Measurements from ENCODE around the gene CYTL1. TPM values are rescaled to one million over a fixed set of nuclear protein-coding genes. Genes with fewer than 3 reads are reported as not detected.

Gene CYTL1
- total and polyA plus RNA-seq, 2 of the 4 experiments (the other 2 are of a cell fraction), result 1.3 to 7.4 TPM

DNA sequence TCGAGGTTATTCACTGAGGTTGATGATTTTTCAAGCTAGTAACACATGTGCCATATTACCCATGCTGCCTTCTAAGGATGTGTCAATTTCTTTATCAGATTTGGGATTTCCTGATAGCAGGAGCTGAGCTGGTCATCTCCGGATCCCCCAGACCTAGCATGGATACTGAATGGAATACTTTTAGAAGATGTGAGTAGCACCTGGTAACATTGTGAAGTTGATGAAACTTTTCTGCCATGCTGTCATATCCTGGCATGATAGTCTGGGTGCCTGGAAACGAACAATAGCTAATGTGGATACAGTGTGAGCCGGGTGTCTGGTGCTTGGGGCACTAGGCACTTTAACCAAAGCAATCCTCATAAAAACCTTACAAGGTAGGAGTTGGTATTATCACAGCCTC lies 11.0 kb upstream of the CYTL1 start:
- Histone ChIP-seq H3K4me2 (ENCODE audit: low read depth, low read length) (no peak overlapping the region), H3K9me3 (ENCODE audit: control insufficient read depth, insufficient read depth, low read length) (no peaks in the 10 kb centered on the region), H2BK15ac (ENCODE audit: low read depth, low read length) (no peak overlapping the region), H3K4me1 (ENCODE audit: control insufficient read depth, insufficient read depth, low read length) (peaks cover 21% of the 10 kb centered on the region), H2BK5ac (ENCODE audit: low read depth, low read length, poor library complexity, severe bottlenecking) (no peak overlapping the region), H2AK9ac (replicated peaks; ENCODE audit: low read depth, low read length, poor library complexity) (no peak overlapping the region), H3K27me3 (ENCODE audit: control insufficient read depth, insufficient read depth, low read length) (peaks cover 32% of the 10 kb centered on the region), H2AK5ac (ENCODE audit: low read depth, low read length) (no peak overlapping the region), H3K9me1 (ENCODE audit: insufficient read depth, low read length) (peaks cover 8% of the 10 kb centered on the region; the same call in 1 of the 2 replicates), H2AFZ (replicated peaks; ENCODE audit: low read length, poor library complexity) (no peak overlapping the region), H3K14ac (replicated peaks; ENCODE audit: low read depth, low read length) (no peak overlapping the region), H3K9ac (ENCODE audit: low read depth, low read length) (no peak overlapping the region), H3K27ac (ENCODE audit: insufficient read depth, low read length) (no peak overlapping the region), H4K8ac (ENCODE audit: low read depth in 2 of 2, low read length in 2 of 2) (no peak overlapping the region), H4K91ac (ENCODE audit: insufficient read depth, low read depth, low read length) (no peak overlapping the region), H3K4me3 (ENCODE audit: insufficient read depth, low read depth, low read length) (no peak overlapping the region), H3K36me3 (ENCODE audit: control insufficient read depth, insufficient read depth, low read length) (no peaks in the 10 kb centered on the region), H3K4ac (ENCODE audit: low read depth, low read length) (no peak overlapping the region), H2BK20ac (ENCODE audit: low read depth, low read length) (no peak overlapping the region), H2BK120ac (ENCODE audit: low read depth, low read length) (no peak overlapping the region), H4K20me1 (ENCODE audit: insufficient read depth, low read length) (no peaks in the 10 kb centered on the region), H4K5ac (ENCODE audit: low read depth, low read length) (no peak overlapping the region), H3K79me1 (ENCODE audit: low read depth in 1 of 2, low read length in 2 of 2) (no peaks in the 10 kb centered on the region), H3K23ac (ENCODE audit: low read depth, low read length) (no peak overlapping the region), H3K56ac (ENCODE audit: extremely low read depth, insufficient read depth, low read length) (no peak overlapping the region), H3K18ac (ENCODE audit: low read depth, low read length) (no peak overlapping the region)
- TF ChIP-seq RCOR1 (IDR thresholded peaks at IDR 0.05; ENCODE audit: insufficient replicate concordance, low read length) (no peak), CHD1 (IDR thresholded peaks at IDR 0.05; ENCODE audit: low read depth, low read length) (no peak), RFX5 (IDR thresholded peaks at IDR 0.05; ENCODE audit: low read depth, low read length) (no peak), POLR2A (IDR thresholded peaks at IDR 0.05; ENCODE audit: low read depth, low read length) (no peak), CEBPB (IDR thresholded peaks at IDR 0.05; ENCODE audit: low read depth, low read length) (no peak), CTCF (conservative IDR thresholded peaks at IDR 0.05; ENCODE audit: low read depth, low read length) (no peak), RAD21 (IDR thresholded peaks at IDR 0.05; ENCODE audit: low read length) (no peak), NFE2L2 (IDR thresholded peaks at IDR 0.05; ENCODE audit: low read depth, low read length) (no peak), MXI1 (IDR thresholded peaks at IDR 0.05; ENCODE audit: borderline replicate concordance, low read depth, low read length) (no peak), MAZ (IDR thresholded peaks at IDR 0.05; ENCODE audit: borderline replicate concordance, low read depth, low read length) (no peak)
- DNase-seq (no peak), ATAC-seq (ENCODE audit: low read depth) (no peak)
- intact Hi-C loops (cut with micrococcal nuclease) (loop anchor here (10.0 kb wide), 1 partner anchor 355 kb away; no protein-coding TSS in a partner anchor), in situ Hi-C loops (cut with MboI; ENCODE audit: low sequenced_read_pairs) (no loop called here), dilution Hi-C loops (cut with HindIII; ENCODE audit: low sequenced_read_pairs, unreplicated experiment) (no loop called here)
- ChIA-PET CTCF (no interaction called here), POLR2A (ENCODE audit: unreplicated experiment) (no interaction called here)
- BruUV-seq (replicated peaks), result no TSS peak
- WGBS, 2 experiments (ENCODE audit: extremely low coverage in 2 of 2, insufficient read length in 1 of 2), result 93% methylated on average over 2 of the region's 4 CpGs; no CpG with 5 or more reads in 1 of the 2 experiments
